ENCODE results near the gene ARID3A. TPM values are rescaled to one million over a fixed set of nuclear protein-coding genes. Genes with fewer than 3 reads are reported as not detected.

ARID3A gene
- total RNA-seq, 2 experiments from 2014 or later, result 18.7 to 22.1 TPM

DNA sequence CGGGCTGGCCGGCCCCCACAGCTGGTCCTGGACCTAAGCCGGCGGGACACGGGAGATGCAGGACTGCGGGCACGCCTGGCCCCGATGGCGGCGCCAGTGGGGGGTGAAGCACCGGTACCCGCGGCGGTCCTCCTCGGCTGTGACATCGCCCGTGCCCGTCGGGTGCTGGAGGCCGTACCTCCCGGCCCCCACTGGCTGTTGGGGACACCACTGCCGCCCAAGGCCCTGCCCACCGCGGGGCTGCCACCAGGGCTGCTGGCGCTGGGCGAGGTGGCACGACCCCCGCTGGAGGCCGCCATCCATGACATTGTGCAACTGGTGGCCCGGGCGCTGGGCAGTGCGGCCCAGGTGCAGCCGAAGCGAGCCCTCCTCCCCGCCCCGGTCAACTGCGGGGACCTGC lies 77.4 kb downstream of the ARID3A start:
- peaks cover 17% of the 10 kb centered on the region for H3K27me3 Mint-ChIP-seq
- H3K4me1 Mint-ChIP-seq (ENCODE audit: low read depth), result no peaks in the 10 kb centered on the region
- H3K9me3 Mint-ChIP-seq, result no peaks in the 10 kb centered on the region
- TF ChIP-seq, protein P1, sequence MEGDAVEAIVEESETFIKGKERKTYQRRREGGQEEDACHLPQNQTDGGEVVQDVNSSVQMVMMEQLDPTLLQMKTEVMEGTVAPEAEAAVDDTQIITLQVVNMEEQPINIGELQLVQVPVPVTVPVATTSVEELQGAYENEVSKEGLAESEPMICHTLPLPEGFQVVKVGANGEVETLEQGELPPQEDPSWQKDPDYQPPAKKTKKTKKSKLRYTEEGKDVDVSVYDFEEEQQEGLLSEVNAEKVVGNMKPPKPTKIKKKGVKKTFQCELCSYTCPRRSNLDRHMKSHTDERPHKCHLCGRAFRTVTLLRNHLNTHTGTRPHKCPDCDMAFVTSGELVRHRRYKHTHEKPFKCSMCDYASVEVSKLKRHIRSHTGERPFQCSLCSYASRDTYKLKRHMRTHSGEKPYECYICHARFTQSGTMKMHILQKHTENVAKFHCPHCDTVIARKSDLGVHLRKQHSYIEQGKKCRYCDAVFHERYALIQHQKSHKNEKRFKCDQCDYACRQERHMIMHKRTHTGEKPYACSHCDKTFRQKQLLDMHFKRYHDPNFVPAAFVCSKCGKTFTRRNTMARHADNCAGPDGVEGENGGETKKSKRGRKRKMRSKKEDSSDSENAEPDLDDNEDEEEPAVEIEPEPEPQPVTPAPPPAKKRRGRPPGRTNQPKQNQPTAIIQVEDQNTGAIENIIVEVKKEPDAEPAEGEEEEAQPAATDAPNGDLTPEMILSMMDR (IDR thresholded peaks at IDR 0.05), result no peak
- no peak for ATAC-seq
- POLR2A ChIA-PET, result no interaction called here
- intact Hi-C loops (cut with micrococcal nuclease), result no loop called here
- H3K27ac Mint-ChIP-seq, result no peak overlapping the region
- no peak for DNase-seq
- H3K36me3 Mint-ChIP-seq (ENCODE audit: low read depth), result peaks cover under 1% of the 10 kb centered on the region
- CTCF ChIA-PET, result interaction anchor here (0.6 kb wide), 1 partner anchor 836 kb away, joined by 3 read pairs; no protein-coding TSS in a partner anchor
- H3K4me3 Mint-ChIP-seq, result no peak overlapping the region

DNA sequence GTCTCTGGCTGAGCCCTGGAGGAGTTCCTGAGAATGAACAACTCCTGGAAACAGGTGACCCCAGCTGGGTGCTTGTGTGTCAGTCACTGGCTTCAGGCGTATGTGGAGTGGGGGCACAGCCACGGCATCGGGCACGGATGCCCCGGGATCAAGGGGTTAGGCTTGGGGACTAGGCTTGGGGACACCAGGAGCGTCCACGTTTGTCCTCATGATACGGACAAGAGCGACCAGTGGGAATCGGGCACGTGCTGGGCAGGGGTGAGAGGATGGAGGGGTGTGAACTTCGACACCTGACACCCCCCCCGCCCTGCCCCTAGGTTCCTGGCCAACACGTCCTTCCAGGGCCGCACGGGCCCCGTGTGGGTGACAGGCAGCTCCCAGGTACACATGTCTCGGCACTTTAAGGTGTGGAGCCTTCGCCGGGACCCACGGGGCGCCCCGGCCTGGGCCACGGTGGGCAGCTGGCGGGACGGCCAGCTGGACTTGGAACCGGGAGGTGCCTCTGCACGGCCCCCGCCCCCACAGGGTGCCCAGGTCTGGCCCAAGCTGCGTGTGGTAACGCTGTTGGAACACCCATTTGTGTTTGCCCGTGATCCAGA lies 78.5 kb downstream of the ARID3A start:
- CTCF ChIA-PET, result interaction anchor here (1.2 kb wide), 1 partner anchor 81 kb away, joined by 3 read pairs; no protein-coding TSS in a partner anchor
- H3K27ac Mint-ChIP-seq, result no peak overlapping the region
- POLR2A ChIA-PET, result interaction anchor here (0.9 to 1.7 kb wide), 3 partner anchors 8 to 20 kb away, joined by 3 to 6 read pairs (median 4); partner anchors contain the start of gene WDR18
- DNase-seq (no peak), ATAC-seq (no peak)
- TF ChIP-seq, protein P1 (IDR thresholded peaks at IDR 0.05), result no peak
- no peaks in the 10 kb centered on the region for H3K9me3 Mint-ChIP-seq
- H3K27me3 Mint-ChIP-seq, result peaks cover 11% of the 10 kb centered on the region
- no peaks in the 10 kb centered on the region for H3K4me1 Mint-ChIP-seq (ENCODE audit: low read depth)
- intact Hi-C loops (cut with micrococcal nuclease), result no loop called here
- peaks cover 2% of the 10 kb centered on the region for H3K36me3 Mint-ChIP-seq (ENCODE audit: low read depth)
- no peak overlapping the region for H3K4me3 Mint-ChIP-seq

DNA sequence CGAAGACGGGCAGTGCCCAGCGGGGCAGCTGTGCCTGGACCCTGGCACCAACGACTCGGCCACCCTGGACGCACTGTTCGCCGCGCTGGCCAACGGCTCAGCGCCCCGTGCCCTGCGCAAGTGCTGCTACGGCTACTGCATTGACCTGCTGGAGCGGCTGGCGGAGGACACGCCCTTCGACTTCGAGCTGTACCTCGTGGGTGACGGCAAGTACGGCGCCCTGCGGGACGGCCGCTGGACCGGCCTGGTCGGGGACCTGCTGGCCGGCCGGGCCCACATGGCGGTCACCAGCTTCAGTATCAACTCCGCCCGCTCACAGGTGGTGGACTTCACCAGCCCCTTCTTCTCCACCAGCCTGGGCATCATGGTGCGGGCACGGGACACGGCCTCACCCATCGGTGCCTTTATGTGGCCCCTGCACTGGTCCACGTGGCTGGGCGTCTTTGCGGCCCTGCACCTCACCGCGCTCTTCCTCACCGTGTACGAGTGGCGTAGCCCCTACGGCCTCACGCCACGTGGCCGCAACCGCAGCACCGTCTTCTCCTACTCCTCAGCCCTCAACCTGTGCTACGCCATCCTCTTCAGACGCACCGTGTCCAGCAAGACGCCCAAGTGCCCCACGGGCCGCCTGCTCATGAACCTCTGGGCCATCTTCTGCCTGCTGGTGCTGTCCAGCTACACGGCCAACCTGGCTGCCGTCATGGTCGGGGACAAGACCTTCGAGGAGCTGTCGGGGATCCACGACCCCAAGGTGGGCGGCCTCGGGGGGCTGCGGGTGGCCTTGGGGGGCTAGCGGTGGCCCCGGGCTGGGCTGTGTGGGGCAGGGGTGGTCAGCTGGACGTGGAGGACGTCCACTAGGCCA lies 79.2 kb downstream of the ARID3A start:
- no peak overlapping the region for H3K4me3 Mint-ChIP-seq
- H3K36me3 Mint-ChIP-seq (ENCODE audit: low read depth), result peaks cover 5% of the 10 kb centered on the region
- H3K9me3 Mint-ChIP-seq, result no peaks in the 10 kb centered on the region
- ATAC-seq (no peak), DNase-seq (no peak)
- H3K4me1 Mint-ChIP-seq (ENCODE audit: low read depth), result no peaks in the 10 kb centered on the region
- no peak overlapping the region for H3K27ac Mint-ChIP-seq
- intact Hi-C loops (cut with micrococcal nuclease), result no loop called here
- peaks cover 8% of the 10 kb centered on the region for H3K27me3 Mint-ChIP-seq
- POLR2A ChIA-PET, result interaction anchor here (0.9 to 2.0 kb wide), 4 partner anchors 8 to 21 kb away, joined by 3 to 13 read pairs (median 5); partner anchors contain the start of gene WDR18
- CTCF ChIA-PET, result interaction anchor here (1.2 kb wide), 1 partner anchor 82 kb away, joined by 3 read pairs; no protein-coding TSS in a partner anchor
- TF ChIP-seq, protein P1 (IDR thresholded peaks at IDR 0.05), result no peak

DNA sequence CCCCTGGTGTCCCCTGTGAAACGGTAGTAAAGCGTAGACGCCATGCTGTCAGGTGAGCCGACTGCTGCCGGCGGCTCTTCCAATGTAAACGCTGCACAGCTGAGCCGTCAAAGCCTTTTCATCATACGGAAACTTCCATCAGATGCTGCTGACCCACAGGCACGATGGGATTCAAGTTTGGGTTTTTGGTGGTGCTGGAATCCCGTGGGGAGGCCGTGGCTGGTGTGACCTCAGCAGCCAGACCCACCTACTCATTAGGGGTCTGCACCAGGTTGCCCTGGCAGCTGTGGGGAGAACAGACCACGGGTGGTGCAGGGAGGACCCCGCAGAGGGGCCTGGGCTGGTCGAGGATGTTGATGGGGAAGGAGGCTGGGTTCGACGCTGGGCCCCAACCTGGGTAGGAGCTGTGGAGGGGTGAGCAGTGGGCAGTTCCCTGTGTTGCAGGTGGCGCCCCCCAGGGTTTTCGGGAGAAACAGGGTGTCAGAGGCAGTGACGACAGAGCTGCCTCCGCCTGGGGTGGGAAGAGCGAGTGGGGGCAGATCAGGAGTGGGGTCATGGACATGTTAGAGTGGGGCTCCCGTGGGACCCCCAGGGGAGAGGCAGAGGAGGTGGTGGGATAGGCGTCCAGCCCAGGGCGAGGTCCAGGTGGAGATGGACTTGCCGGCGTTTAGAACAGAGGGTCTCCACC lies 81.0 kb downstream of the ARID3A start:
- no peaks in the 10 kb centered on the region for H3K4me1 Mint-ChIP-seq (ENCODE audit: low read depth)
- H3K27ac Mint-ChIP-seq, result no peak overlapping the region
- H3K36me3 Mint-ChIP-seq (ENCODE audit: low read depth), result peaks cover 5% of the 10 kb centered on the region
- H3K9me3 Mint-ChIP-seq, result no peaks in the 10 kb centered on the region
- H3K27me3 Mint-ChIP-seq, result peaks cover 3% of the 10 kb centered on the region
- intact Hi-C loops (cut with micrococcal nuclease), result no loop called here
- ATAC-seq (no peak), DNase-seq (no peak)
- no peak overlapping the region for H3K4me3 Mint-ChIP-seq
- TF ChIP-seq, protein P1 (IDR thresholded peaks at IDR 0.05), result no peak
- CTCF ChIA-PET, result interaction anchor here (0.7 kb wide), 1 partner anchor 9 kb away, joined by 3 read pairs; no protein-coding TSS in a partner anchor
- POLR2A ChIA-PET, result interaction anchor here (2.0 kb wide), 1 partner anchor 9 kb away, joined by 13 read pairs; no protein-coding TSS in a partner anchor
